HG02763 (cell line): ENCODE results near the gene ZNF48.
"Not testable (repeated sequence)": the region's sequence is repeated elsewhere in the genome, so short reads cannot be mapped to it uniquely, and the experiment has no call there.

ENCODE experiments used
- ATAC-seq: cut with Tn5 transposase; IDR thresholded peaks from one replicate; pipeline ENCODE4 v1.9.1; 2021; ENCODE audit warnings: mild to moderate bottlenecking, moderate library complexity; ENCODE audit not compliant: unreplicated experiment

Gene ZNF48

GRCh38 chr16:30377050-30377811, 18.0 kb upstream of the ZNF48 start:
- no peak for ATAC-seq

- peak; percentile 39 for ATAC-seq
These were observed 17.4 kb upstream of the ZNF48 start for GRCh38 chr16:30377812-30378235.

DNA sequence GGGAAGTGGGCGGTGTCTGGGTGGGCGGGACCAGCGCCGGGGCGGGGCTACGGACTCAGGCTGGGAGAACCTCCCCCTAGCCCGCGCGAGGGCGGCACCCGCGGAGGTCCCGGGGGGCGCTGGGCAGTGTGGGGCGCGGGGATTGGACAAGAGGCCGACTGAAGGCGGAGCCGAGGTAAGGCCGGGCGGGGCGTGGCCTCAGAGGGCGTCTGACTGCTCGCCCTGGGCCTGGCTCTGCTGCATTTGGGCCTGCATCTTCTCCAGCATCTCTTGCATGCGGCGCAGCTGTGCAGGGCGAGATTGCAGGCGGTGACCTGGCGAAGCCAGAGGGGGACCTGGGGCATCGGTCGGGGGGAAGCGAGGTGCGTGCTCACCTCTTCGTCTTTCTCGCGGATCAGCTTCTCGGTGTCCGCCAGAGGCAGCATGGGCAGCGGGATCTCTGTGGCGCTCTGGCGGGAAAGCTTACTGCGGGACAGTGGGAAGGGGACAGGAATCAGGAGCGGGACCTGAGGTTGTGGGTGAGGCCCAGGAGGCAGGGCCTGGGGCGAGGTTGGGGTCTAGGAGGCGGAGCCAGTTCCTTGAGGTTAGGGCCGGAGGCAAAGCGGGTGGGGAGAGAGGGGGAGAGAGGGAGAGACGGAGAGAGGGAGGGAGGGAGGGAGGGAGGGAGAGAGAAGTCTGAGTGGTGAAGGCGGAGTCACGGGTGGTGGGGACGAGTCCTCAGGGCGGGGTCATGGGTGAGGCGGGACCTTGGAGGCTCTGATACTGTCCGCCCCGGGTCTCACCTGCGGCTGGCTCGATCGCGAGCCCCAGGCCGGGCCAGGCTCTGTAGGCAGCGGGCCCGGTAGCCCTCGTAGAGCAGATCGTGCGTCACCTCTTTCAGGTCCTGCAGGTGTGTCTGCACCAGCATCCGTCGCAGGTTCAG, 16.7 kb upstream of the ZNF48 start:
- peak; percentile 78 for ATAC-seq

GRCh38 chr16:30379158-30379783, 15.9 kb upstream of the ZNF48 start:
- no peak for ATAC-seq

DNA sequence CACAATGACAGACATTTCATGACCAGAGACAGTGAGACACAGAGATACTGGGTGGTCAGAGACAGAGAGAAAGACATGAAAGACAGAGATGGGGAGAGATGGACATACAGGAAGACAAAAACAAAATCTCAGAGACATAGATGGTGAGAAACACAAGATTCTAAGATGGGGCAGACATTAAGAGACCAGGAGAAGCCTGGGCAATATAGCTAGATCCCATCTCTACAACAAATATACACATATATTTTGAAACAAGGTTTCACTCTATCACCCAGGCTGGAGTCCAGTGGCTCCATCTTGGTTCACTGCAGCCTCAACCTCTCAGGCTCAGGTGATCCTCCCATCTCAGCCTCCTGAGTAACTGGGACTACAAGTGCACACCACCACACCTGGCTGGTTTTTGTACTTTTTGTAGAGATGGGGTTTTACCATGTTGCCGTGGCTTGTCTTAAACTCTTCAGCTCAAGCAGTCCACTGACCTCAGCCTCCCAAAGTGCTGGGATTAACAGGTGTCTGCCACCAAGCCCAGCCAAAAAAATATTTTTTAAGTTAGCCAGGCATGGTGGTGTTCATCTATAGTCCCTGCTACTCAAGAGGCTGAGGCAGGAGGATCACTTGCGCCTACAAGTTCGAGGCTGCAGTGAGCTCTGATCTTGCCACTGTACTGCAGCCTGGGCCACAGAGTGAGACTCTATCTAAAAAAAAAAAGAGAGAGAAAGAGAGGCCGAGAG, 15.0 kb upstream of the ZNF48 start:
- no peak for ATAC-seq

DNA sequence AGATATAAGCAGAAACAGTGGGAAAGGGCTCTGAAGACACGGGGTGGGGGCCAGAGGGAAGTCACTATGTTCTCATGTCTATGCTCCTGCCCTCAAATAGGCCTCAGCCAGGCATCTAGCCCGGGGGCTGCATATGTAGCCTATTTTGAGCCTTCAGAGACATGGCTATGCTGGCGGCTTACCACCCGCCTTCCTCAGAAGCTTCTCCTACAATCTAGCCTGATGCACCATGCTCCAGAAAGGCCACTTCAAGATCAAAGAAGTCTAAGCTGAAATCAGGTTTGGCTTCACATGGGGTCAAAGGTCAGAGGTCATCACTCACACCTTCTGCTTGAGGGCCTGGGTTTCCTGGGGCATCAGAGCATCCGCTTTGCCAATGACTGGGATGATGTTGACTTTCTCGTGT, 14.4 kb upstream of the ZNF48 start:
- no peak for ATAC-seq

DNA sequence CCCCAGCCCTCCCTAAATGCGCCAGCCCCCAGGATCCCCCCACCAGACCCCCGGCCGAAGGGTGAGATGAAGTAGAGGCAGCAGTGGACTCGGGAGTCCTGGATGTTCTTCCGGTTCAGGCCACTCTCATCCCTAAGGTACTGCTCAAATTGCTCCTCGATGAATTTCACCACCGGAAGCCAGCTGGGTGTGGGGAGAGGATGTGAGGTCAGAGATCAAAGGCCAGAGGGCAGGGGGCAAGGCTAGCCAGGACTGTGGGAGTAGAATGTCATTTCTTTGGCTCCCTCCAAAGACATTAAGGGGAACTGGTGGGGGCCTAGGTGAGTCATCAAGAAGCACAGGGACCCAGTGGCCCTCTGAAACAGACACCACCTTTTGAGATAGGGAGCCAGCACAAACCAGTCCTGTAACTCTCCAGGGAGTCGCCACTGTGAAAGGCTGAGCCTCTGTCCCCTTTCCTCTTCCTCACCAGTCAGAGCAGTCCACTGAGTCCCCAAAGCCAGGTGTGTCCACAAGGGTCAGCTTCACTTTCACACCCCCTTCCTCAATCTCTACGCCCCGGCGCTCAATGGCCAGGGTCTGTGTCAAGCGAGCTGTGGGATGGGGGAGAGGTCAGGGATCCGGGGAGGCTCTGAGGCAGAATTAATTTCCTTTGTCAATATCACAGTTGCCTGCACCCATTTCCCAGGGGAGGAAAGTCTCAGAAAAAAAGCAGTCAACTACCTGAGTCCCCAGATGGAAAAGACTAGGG, 13.8 kb upstream of the ZNF48 start:
- ATAC-seq: no peak

DNA sequence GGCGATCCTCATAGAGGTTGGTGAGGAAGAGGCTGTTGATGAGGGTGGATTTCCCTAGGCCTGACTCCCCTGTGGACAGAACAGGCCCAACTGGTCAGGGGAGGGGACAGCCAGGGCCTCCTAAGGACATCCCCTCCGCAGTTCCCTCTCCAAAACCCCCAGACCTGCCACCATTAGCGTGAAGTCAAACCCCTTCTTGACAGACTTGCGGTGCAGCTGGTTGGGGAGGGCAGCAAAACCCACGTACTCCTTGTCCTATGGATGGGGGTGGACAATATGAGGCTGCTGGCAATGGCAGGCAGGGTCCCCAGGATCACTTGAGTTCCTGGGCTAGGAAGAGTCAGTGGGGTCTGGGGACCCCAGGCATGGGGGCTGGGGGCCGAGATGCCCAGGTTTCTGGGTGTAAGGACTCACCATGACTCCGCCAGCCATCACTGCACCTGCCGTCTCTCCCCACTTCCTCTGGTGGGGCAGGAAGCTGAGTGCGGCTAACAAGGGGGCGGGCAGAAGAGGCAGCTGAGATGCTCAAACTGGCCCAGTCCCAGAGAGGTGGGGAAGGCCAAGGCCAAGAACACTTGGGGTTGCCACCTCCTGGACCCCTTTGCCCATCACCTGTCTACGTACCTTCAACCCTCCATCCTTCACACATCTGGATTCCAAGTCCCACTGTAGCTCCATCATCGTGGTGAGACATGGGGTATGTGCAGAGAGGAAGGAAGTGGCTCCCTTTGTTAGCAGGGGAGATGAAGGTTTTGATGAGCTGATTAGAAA, 12.9 kb upstream of the ZNF48 start, which contains the start of gene SEPTIN1:
TSS of gene SEPTIN1 (minus strand) at position 451 of the 771 bp plus-strand sequence. CDS start at position 432, 19 bp downstream.
- no peak for ATAC-seq

DNA sequence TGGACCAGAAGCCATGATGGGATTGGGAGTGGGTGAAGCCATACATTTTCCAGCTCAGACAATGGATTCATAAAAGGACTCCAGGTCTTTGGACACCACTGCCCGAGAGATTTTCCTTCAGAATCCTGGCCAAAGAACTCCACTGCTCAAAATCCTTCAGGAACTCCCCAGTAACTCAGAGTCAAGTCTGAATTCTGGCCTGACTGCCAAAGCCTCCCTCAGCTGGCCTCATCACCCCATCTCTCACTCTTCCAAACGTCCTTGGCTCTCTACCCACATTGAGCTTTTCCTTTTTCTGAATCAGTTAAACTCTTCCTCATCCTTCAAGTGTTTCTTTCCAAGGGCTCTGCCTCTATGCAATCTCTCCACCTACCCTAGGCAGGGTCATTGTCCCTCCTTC, 11.7 kb upstream of the ZNF48 start:
- no peak for ATAC-seq

DNA sequence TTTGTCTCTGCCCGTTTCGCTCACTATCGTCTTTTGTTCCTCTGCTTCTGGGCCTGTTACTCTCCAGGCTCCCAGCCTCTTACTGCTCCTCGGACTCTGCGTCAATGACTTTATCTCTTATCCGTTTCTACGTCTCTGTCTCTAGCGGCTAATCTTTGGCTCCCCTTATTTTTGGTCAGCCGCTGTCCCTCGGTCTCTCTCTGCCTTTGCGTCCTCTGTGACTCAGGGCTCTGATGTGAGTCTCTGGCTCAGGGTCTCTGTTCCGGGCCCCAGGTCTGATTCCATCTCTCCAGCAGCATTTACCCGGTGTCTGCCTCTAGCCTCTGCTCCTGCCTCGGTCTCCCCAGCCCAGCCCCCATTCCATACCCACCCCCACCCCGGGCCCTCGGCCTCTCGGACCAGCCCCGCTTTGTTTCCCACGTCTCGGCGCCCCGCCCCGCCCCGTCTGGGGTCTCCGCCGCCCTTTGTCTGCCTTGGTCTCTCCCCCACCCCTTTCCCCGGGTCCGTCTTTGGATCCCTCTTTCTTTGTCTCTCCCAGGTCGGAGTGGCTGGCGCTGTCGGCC, 547 bp upstream of the ZNF48 start:
- no peak for ATAC-seq

- no peak for ATAC-seq
These were observed 869 bp downstream of the ZNF48 start for GRCh38 chr16:30395992-30396585.

DNA sequence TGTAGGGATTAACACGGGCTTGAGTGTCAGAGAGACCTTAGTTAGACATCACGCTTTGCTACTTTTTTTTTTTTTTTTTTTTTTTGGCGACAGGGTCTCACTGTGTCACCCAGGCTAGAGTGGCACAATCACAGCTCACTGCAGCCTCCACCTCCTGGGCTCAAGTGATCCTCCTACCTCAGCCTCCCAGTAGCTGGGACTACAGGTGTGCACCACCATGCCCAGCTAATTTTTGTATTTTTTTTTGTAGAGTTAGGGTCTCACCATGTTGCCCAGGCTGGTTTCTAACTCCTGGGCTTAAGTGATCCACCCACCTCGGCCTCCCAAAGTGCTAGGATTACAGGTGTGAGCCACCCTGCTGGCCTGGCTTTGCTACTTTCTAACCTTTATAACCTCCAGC, 1.4 kb downstream of the ZNF48 start:
- not testable (repeated sequence) for ATAC-seq

DNA sequence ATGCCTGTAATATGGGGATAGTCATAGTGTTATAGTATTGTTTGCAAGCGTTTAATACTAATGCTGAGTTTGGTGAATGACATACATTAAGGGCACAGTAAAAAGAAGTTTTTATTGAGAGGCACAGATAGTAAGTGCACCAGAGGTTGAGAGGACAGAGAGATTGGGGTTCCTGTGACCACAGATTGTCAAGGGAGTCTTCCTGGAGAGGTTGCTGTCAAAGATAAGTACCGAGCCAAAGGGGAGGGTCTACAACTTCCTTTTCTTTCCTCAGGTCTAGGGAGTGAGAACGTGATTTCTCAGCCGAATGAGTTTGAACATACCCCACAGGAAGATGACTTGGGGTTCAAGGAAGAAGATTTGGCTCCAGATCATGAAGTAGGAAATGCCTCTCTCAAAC, 1.8 kb downstream of the ZNF48 start:
- no peak for ATAC-seq

DNA sequence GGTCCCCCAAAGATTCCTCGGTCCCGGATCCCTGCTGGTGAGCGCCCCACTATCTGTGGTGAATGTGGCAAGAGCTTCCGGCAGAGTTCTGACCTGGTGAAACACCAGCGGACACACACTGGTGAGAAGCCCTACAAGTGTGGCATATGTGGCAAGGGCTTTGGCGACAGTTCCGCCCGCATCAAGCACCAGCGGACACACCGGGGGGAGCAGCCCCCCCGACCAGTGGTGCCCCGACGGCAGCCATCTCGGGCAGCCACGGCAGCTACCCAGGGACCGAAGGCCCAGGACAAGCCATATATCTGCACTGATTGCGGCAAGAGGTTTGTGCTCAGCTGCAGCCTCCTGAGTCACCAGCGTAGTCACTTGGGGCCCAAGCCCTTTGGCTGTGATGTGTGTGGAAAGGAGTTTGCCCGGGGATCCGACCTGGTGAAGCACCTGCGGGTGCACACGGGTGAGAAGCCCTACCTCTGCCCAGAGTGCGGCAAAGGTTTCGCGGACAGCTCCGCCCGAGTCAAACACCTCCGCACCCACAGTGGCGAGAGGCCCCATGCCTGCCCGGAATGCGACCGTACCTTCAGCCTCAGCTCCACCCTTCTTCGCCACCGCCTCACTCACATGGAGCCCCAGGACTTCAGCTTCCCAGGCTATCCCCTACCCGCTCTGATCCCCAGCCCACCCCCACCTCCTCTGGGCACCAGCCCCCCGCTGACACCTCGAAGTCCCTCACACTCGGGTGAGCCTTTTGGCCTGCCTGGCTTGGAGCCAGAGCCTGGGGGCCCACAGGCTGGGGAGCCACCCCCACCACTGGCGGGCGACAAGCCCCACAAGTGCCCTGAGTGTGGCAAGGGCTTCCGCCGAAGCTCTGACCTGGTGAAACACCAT, 2.8 kb downstream of the ZNF48 start:
- no peak for ATAC-seq

DNA sequence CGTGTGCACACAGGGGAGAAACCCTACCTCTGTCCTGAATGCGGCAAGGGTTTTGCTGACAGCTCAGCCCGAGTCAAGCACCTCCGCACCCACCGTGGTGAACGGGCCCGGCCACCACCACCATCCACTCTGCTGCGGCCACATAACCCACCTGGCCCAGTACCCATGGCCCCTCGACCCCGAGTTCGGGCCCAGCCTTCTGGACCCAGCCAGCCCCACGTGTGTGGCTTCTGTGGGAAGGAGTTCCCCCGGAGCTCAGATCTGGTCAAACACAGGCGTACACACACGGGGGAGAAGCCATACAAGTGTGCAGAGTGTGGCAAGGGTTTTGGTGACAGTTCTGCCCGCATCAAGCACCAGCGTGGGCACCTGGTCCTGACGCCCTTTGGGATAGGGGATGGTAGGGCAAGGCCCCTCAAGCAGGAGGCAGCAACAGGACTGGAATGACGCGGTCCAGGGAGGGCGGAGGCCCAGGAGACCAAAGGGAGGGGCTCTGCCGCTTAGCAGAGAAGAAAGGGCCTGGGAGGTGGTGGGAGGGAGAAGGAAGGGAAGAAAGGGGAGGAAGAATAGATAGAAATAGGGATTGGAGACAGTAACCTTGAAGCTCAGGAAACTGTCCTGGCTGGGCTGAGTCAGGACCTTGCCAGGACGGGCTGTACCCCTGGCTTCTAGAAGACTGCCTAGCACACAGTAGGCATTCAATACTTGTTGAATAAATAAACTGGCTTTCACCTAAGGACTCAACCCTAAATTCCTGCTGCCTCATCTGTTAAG, 3.6 kb downstream of the ZNF48 start:
- no peak for ATAC-seq

- no peak for ATAC-seq
These were observed 4.4 kb downstream of the ZNF48 start for GRCh38 chr16:30399435-30400186.
